Measurements from ENCODE around the gene FUT7. TPM values are rescaled to one million over a fixed set of nuclear protein-coding genes. Genes with fewer than 3 reads are reported as not detected.

The FUT7 gene
- total RNA-seq, 1 donor from 2014 or later = not detected

GRCh38 chr9:137001857-137002645 is 29.8 kb downstream of the FUT7 start:
- intact Hi-C loops (cut with micrococcal nuclease) = loop anchor here (2.0 kb wide), 1 partner anchor 33 kb away; no protein-coding TSS in a partner anchor

GRCh38 chr9:137000177-137000930 is 31.5 kb downstream of the FUT7 start:
- Mint-ChIP-seq H3K4me1 (ENCODE audit: low read depth) (peaks cover 23% of the 10 kb centered on the region), H3K27ac (peak overlapping the region; percentile 55)
- intact Hi-C loops (cut with micrococcal nuclease) = loop anchor here (2.0 kb wide), 1 partner anchor 34 kb away; no protein-coding TSS in a partner anchor

More at GRCh38 chr9:137001857-137002645, 29.8 kb downstream of the FUT7 start:
- DNase-seq (ENCODE audit: low spot score) = no peak
- peaks cover 3% of the 10 kb centered on the region for H3K27me3 Mint-ChIP-seq (ENCODE audit: low read depth)
- no peaks in the 10 kb centered on the region for H3K36me3 Mint-ChIP-seq (ENCODE audit: low read depth)
- no peaks in the 10 kb centered on the region for H3K9me3 Mint-ChIP-seq
- no peak overlapping the region for H3K4me3 Mint-ChIP-seq (ENCODE audit: low read depth)
- H3K4me1 Mint-ChIP-seq (ENCODE audit: low read depth) = peaks cover 21% of the 10 kb centered on the region
- H3K27ac Mint-ChIP-seq = no peak overlapping the region

GRCh38 chr9:136997830-136998234 is 34.1 kb downstream of the FUT7 start:
- Mint-ChIP-seq H3K9me3 (no peaks in the 10 kb centered on the region), H3K4me1 (ENCODE audit: low read depth) (peaks cover 29% of the 10 kb centered on the region), H3K27ac (peak overlapping the region; percentile 1), H3K4me3 (ENCODE audit: low read depth) (no peak overlapping the region), H3K36me3 (ENCODE audit: low read depth) (peaks cover 10% of the 10 kb centered on the region), H3K27me3 (ENCODE audit: low read depth) (peaks cover 3% of the 10 kb centered on the region)
- intact Hi-C loops (cut with micrococcal nuclease) = no loop called here
- no peak for DNase-seq (ENCODE audit: low spot score)

More at GRCh38 chr9:137000177-137000930, 31.5 kb downstream of the FUT7 start:
- Mint-ChIP-seq H3K27me3 (ENCODE audit: low read depth) (peaks cover 3% of the 10 kb centered on the region), H3K36me3 (ENCODE audit: low read depth) (no peaks in the 10 kb centered on the region), H3K9me3 (no peaks in the 10 kb centered on the region), H3K4me3 (ENCODE audit: low read depth) (no peak overlapping the region)
- DNase-seq (ENCODE audit: low spot score) = peak; percentile 27

GRCh38 chr9:136997371-136997770 is 34.5 kb downstream of the FUT7 start:
- DNase-seq (ENCODE audit: low spot score) = no peak
- Mint-ChIP-seq H3K27ac (peak overlapping the region; percentile 1), H3K36me3 (ENCODE audit: low read depth) (peaks cover 10% of the 10 kb centered on the region), H3K4me3 (ENCODE audit: low read depth) (no peak overlapping the region), H3K9me3 (no peaks in the 10 kb centered on the region), H3K4me1 (ENCODE audit: low read depth) (peaks cover 29% of the 10 kb centered on the region), H3K27me3 (ENCODE audit: low read depth) (peaks cover 3% of the 10 kb centered on the region)
- intact Hi-C loops (cut with micrococcal nuclease) = no loop called here

DNA sequence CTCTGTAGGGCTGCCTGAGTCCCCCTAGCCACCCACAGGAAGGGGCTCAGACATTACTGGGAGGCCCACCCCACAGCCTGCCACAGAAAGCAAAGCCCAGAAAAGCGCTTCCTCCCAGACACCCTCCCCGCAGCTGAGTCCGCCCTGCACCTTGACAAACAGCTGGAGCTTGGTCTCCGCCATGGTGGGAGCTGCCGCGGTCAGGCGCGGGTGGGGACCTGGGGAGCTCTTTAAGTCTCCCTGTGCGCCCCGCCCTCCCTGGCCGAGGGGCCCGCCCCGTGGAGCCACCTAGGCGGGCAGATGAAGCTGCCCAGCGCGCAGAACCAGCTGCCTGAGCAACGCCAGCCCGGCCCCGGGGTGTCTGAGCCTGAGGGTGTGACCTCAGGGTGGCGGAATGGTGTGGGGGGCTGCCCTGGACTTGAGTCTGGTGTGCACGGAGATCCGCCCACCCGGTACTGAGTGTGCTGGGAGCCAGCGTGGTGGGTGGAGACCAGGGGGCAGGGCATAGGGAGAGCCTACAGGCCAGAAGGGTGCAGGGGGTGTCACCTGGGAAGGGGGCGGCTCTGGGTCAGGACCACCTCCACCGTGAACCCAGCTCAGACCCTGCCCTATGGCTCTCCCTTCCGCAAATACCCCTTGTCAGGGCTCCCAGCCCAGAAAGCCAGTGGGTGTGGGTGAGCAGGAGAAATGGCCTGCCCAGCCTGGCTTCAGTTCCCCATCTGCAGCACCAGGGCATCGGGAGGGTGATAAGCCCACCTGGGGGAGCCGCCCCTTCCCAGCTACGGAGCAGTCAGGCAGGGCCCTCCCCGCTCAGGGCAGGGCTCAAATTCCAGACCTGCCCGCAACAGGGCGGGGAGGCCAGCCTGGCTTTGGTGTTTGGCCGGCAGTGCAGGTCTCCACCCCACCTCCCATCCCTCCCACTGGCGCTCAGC is 35.3 kb downstream of the FUT7 start, which contains the start of gene CLIC3:
TSS of gene CLIC3 (minus strand) at position 208 of the 932 bp plus-strand sequence. CDS start at position 183, 25 bp downstream.
- intact Hi-C loops (cut with micrococcal nuclease) = no loop called here
- Mint-ChIP-seq H3K4me1 (ENCODE audit: low read depth) (peaks cover 30% of the 10 kb centered on the region), H3K4me3 (ENCODE audit: low read depth) (no peak within 1 kb of the TSS), H3K27me3 (ENCODE audit: low read depth) (no peaks in the 10 kb centered on the region), H3K27ac (no peak within 1 kb of the TSS), H3K36me3 (ENCODE audit: low read depth) (peaks cover 10% of the 10 kb centered on the region), H3K9me3 (no peaks in the 10 kb centered on the region)
- no peak for DNase-seq (ENCODE audit: low spot score)

- Mint-ChIP-seq H3K36me3 (ENCODE audit: low read depth) (peaks cover 10% of the 10 kb centered on the region), H3K9me3 (no peaks in the 10 kb centered on the region), H3K4me3 (ENCODE audit: low read depth) (no peak overlapping the region), H3K27me3 (ENCODE audit: low read depth) (no peaks in the 10 kb centered on the region), H3K27ac (no peak overlapping the region), H3K4me1 (ENCODE audit: low read depth) (peaks cover 31% of the 10 kb centered on the region)
- DNase-seq (ENCODE audit: low spot score) = no peak
- intact Hi-C loops (cut with micrococcal nuclease) = no loop called here
These were observed 36.0 kb downstream of the FUT7 start for GRCh38 chr9:136995772-136996311.

GRCh38 chr9:136995362-136995761 is 36.5 kb downstream of the FUT7 start:
- Mint-ChIP-seq H3K4me3 (ENCODE audit: low read depth) (no peak overlapping the region), H3K4me1 (ENCODE audit: low read depth) (peaks cover 27% of the 10 kb centered on the region), H3K9me3 (no peaks in the 10 kb centered on the region), H3K27me3 (ENCODE audit: low read depth) (no peaks in the 10 kb centered on the region), H3K36me3 (ENCODE audit: low read depth) (peaks cover 10% of the 10 kb centered on the region), H3K27ac (no peak overlapping the region)
- no peak for DNase-seq (ENCODE audit: low spot score)
- intact Hi-C loops (cut with micrococcal nuclease) = no loop called here

- Mint-ChIP-seq H3K4me1 (ENCODE audit: low read depth) (peaks cover 22% of the 10 kb centered on the region), H3K27ac (no peak overlapping the region), H3K36me3 (ENCODE audit: low read depth) (peaks cover 10% of the 10 kb centered on the region), H3K9me3 (no peaks in the 10 kb centered on the region), H3K27me3 (ENCODE audit: low read depth) (peaks cover 3% of the 10 kb centered on the region), H3K4me3 (ENCODE audit: low read depth) (no peak overlapping the region)
- intact Hi-C loops (cut with micrococcal nuclease) = loop anchor here (5.0 kb wide), 1 partner anchor 32 kb away; the partner anchor contains the start of gene ABCA2
- no peak for DNase-seq (ENCODE audit: low spot score)
These were observed 37.0 kb downstream of the FUT7 start for GRCh38 chr9:136994888-136995230.

DNA sequence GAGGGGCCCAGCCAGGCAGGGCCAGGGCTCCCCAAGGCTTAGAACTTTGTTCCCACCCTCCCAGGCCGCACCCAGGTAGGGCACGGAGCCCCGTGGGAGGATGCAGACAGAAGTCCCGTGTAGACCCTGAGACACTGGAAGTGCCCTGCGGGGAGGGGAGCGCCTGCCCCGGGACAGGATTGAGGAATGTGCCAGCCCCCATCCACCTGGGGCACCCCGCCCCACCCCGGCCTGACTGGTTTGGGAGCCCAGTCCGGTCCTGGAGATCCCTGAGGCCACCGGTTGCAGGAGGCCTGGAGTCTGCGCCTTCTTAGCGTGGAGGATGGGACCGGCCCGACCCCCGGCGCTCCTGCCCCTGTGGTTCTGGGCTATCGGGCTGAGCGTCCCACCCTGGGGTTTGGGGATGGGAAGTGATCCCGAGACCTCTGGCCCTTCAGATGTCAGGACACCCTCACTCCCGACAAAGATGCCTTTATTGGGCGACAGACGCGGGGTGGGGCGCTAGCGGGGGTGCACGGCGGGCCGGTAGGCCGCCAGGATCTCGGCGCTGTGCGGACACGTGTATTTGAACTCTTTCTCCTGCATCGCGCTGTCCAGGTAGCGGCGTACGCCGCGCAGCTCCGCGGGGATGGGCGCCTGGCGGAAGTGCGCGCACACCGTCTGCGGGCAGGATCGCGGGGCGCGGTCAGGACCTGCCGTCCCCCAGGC is 37.6 kb downstream of the FUT7 start:
- H3K4me1 Mint-ChIP-seq (ENCODE audit: low read depth) = peaks cover 22% of the 10 kb centered on the region
- H3K4me3 Mint-ChIP-seq (ENCODE audit: low read depth) = peak overlapping the region; percentile 83
- intact Hi-C loops (cut with micrococcal nuclease) = loop anchor here (5.0 kb wide), 1 partner anchor 33 kb away; the partner anchor contains the start of gene ABCA2
- peaks cover 8% of the 10 kb centered on the region for H3K27me3 Mint-ChIP-seq (ENCODE audit: low read depth)
- H3K36me3 Mint-ChIP-seq (ENCODE audit: low read depth) = peaks cover 10% of the 10 kb centered on the region
- H3K27ac Mint-ChIP-seq = no peak overlapping the region
- no peaks in the 10 kb centered on the region for H3K9me3 Mint-ChIP-seq
- DNase-seq (ENCODE audit: low spot score) = no peak

GRCh38 chr9:136992819-136993369 is 39.0 kb downstream of the FUT7 start:
- Mint-ChIP-seq H3K36me3 (ENCODE audit: low read depth) (peaks cover 10% of the 10 kb centered on the region), H3K4me3 (ENCODE audit: low read depth) (peak overlapping the region; percentile 83), H3K27me3 (ENCODE audit: low read depth) (peaks cover 12% of the 10 kb centered on the region), H3K9me3 (no peaks in the 10 kb centered on the region), H3K4me1 (ENCODE audit: low read depth) (peaks cover 14% of the 10 kb centered on the region), H3K27ac (peak overlapping the region; percentile 77)
- DNase-seq (ENCODE audit: low spot score) = no peak
- intact Hi-C loops (cut with micrococcal nuclease) = loop anchor here (1.0 to 5.0 kb wide), 3 partner anchors 34 to 202 kb away; partner anchors contain the start of genes ABCA2 and TMEM141

Data from activated T-helper 2 cell treated with anti-CD3 and anti-CD28 coated beads, Interferon-gamma antibody, Interleukin-2, Interleukin-4, amounts not matched to agents 10 μg/mL and 5 μg/mL and 100 μg/mL, durations not matched to agents 14 hours and 24 hours and 36 hours (primary cell).